MM.1S (cell line): ENCODE data around the gene RPA3.
A peak's percentile ranks its signal among the peaks of the same experiment; 100 is the strongest.

Source experiments
- DNase-seq: peaks from one replicate; pipeline ENCODE4 v3.0.0-alpha.2; 2015
- H2AFZ ChIP-seq: fragments of 300-600 bp; sonication (generic); 2 replicates; pipeline ENCODE4 v1.6.0; 2016; ENCODE audit warnings: antibody characterized with exemption, low read length
- H3F3A ChIP-seq: fragments of 300-600 bp; sonication (generic); 2 replicates; pipeline ENCODE4 v1.6.1; 2016; ENCODE audit warnings: mild to moderate bottlenecking, antibody characterized with exemption, low read length, moderate library complexity, mixed read lengths; ENCODE audit not compliant: insufficient read depth
- H3K27ac ChIP-seq: fragments of 300-600 bp; sonication (generic); 2 replicates; pipeline ENCODE4 v1.5.1; 2016; ENCODE audit warnings: mild to moderate bottlenecking, low read length
- H3K27me3 ChIP-seq: fragments of 300-600 bp; sonication (generic); replicated peaks from 2 replicates; pipeline ENCODE4 v1.6.0; 2016; ENCODE audit warnings: low read length; ENCODE audit not compliant: insufficient read depth
- H3K36me3 ChIP-seq: fragments of 300-600 bp; sonication (generic); replicated peaks from 2 replicates; pipeline ENCODE4 v1.6.1; 2016; ENCODE audit warnings: mild to moderate bottlenecking, low read length, mixed read lengths; ENCODE audit not compliant: insufficient read depth
- H3K4me1 ChIP-seq: fragments of 300-600 bp; sonication (generic); 2 replicates; pipeline ENCODE4 v1.6.1; 2016; ENCODE audit warnings: low read length, mixed read lengths
- H3K4me2 ChIP-seq: fragments of 300-600 bp; sonication (generic); 2 replicates; pipeline ENCODE4 v1.6.0; 2016; ENCODE audit warnings: low read depth, low read length
- H3K4me3 ChIP-seq: fragments of 300-600 bp; sonication (generic); 2 replicates; pipeline ENCODE4 v1.5.1; 2016; ENCODE audit warnings: low read length, mixed read lengths
- H3K79me2 ChIP-seq: fragments of 300-600 bp; sonication (generic); 2 replicates; pipeline ENCODE4 v1.6.1; 2016; ENCODE audit warnings: mixed run types, low read length, mixed read lengths
- H3K9ac ChIP-seq: fragments of 300-600 bp; sonication (generic); 2 replicates; pipeline ENCODE4 v1.6.1; 2016; ENCODE audit warnings: low read length, mixed read lengths
- H3K9me2 ChIP-seq: fragments of 300-600 bp; sonication (generic); replicated peaks from 2 replicates; pipeline ENCODE4 v1.6.1; 2016; ENCODE audit warnings: mild to moderate bottlenecking, low read length, mixed read lengths; ENCODE audit not compliant: insufficient read depth
- H3K9me3 ChIP-seq: fragments of 300-600 bp; sonication (generic); replicated peaks from 2 replicates; pipeline ENCODE4 v1.6.1; 2016; ENCODE audit warnings: mild to moderate bottlenecking, low read length, mixed read lengths; ENCODE audit not compliant: insufficient read depth
- H4K20me1 ChIP-seq: fragments of 300-600 bp; sonication (generic); 2 replicates; pipeline ENCODE4 v1.6.1; 2016; ENCODE audit warnings: mild to moderate bottlenecking, low read length, moderate library complexity, mixed read lengths; ENCODE audit not compliant: insufficient read depth
- EZH2 ChIP-seq: fragments of 300-600 bp; sonication (generic); optimal IDR thresholded peaks from 2 replicates; pipeline ENCODE3; 2017; ENCODE audit warnings: low read depth, mild to moderate bottlenecking, antibody characterized with exemption, low read length, mixed read lengths
- EZH2phosphoT487 ChIP-seq: fragments of 300-600 bp; sonication (generic); IDR thresholded peaks from 2 replicates; pipeline ENCODE4 v1.6.1; 2018; ENCODE audit warnings: antibody characterized with exemption, low read length
- TF ChIP-seq, protein P1 (sequence below): fragments of 300-600 bp; sonication (generic); IDR thresholded peaks from 2 replicates; pipeline ENCODE4 v1.5.1; 2016; ENCODE audit warnings: antibody characterized with exemption, low read length, mixed read lengths

The RPA3 gene

DNA sequence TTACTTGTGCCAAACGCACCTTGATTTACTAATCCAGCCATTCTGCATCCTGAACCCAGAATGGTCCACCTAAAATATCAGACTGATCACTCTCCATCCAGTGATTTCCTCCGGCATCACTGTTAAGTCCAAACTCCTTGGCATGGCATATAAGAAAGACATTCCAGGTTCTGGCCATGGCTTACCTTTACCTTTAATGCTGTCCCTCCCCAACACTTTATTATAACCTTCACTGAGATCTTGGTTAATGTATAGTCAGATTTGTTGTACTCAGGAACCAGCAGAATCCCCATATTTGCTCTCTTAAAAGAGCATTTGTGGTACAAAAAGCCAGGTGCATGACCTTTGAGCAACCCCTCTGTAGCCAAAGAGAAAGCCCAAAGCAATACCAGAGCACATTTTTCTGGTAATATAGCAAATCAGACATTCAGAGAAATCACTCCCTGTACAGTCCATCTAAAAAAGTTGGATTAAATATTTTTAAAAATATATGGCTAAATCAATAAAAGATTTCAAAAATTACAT lies 67.7 kb downstream of the RPA3 start:
- Histone ChIP-seq H4K20me1 (no peaks in the 10 kb centered on the region), H3K9me3 (no peaks in the 10 kb centered on the region), H3K27ac (no peak overlapping the region), H2AFZ (no peak overlapping the region), H3K9me2 (no peaks in the 10 kb centered on the region), H3K4me1 (no peaks in the 10 kb centered on the region), H3K4me3 (no peak overlapping the region), H3K27me3 (no peaks in the 10 kb centered on the region), H3K9ac (no peak overlapping the region), H3F3A (no peaks in the 10 kb centered on the region), H3K36me3 (no peaks in the 10 kb centered on the region), H3K79me2 (peaks cover 9% of the 10 kb centered on the region), H3K4me2 (no peak overlapping the region)
- TF ChIP-seq, protein P1, sequence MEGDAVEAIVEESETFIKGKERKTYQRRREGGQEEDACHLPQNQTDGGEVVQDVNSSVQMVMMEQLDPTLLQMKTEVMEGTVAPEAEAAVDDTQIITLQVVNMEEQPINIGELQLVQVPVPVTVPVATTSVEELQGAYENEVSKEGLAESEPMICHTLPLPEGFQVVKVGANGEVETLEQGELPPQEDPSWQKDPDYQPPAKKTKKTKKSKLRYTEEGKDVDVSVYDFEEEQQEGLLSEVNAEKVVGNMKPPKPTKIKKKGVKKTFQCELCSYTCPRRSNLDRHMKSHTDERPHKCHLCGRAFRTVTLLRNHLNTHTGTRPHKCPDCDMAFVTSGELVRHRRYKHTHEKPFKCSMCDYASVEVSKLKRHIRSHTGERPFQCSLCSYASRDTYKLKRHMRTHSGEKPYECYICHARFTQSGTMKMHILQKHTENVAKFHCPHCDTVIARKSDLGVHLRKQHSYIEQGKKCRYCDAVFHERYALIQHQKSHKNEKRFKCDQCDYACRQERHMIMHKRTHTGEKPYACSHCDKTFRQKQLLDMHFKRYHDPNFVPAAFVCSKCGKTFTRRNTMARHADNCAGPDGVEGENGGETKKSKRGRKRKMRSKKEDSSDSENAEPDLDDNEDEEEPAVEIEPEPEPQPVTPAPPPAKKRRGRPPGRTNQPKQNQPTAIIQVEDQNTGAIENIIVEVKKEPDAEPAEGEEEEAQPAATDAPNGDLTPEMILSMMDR: no peak
- TF ChIP-seq EZH2 (no peak), EZH2phosphoT487 (no peak)
- no peak for DNase-seq

GRCh38 chr7:7647495-7648036 lies 70.8 kb downstream of the RPA3 start:
- H3K9me2 ChIP-seq: no peaks in the 10 kb centered on the region
- H3K79me2 ChIP-seq: peaks cover 9% of the 10 kb centered on the region; the same call in 1 of the 2 replicates
- H3K27ac ChIP-seq: no peak overlapping the region
- no peak overlapping the region for H3K4me3 ChIP-seq
- no peaks in the 10 kb centered on the region for H4K20me1 ChIP-seq
- H3K36me3 ChIP-seq: no peaks in the 10 kb centered on the region
- no peaks in the 10 kb centered on the region for H3K9me3 ChIP-seq
- no peak for DNase-seq
- H3K4me1 ChIP-seq: no peaks in the 10 kb centered on the region
- no peaks in the 10 kb centered on the region for H3F3A ChIP-seq
- H3K9ac ChIP-seq: no peak overlapping the region
- H2AFZ ChIP-seq: no peak overlapping the region
- no peak overlapping the region for H3K4me2 ChIP-seq
- no peaks in the 10 kb centered on the region for H3K27me3 ChIP-seq
- TF ChIP-seq EZH2 (no peak), EZH2phosphoT487 (no peak)
- TF ChIP-seq, protein P1: no peak

DNA sequence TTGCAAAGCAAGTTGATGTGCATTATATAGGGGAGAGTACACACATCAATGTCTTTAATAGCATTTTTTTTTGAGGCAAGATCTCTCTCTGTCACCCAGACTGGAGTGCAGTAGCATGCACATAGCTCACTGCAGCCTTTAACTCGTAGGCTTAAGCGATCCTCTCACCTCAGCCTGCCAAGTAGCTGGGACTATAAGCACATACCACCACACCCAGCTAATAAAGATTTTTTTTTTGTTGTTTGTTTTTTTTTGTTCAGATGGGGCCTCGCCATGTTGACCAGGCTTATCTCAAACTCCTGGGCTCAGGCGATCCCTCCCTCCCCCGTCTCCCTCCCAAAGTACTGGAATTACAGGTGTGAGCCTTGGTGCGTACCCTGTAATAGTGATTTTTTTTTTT lies 76.3 kb downstream of the RPA3 start:
- no peak overlapping the region for H3K4me3 ChIP-seq
- H3K27ac ChIP-seq: no peak overlapping the region

GRCh38 chr7:7641129-7641663 lies 77.2 kb downstream of the RPA3 start:
- Histone ChIP-seq H3K4me1 (peaks cover 10% of the 10 kb centered on the region; the same call in 1 of the 2 replicates), H3K27ac (peak overlapping the region; percentile 80; the same call in 1 of the 2 replicates), H3K4me3 (peak overlapping the region; percentile 88), H3K4me2 (peak overlapping the region; percentile 76), H3K9me2 (no peaks in the 10 kb centered on the region), H3K36me3 (no peaks in the 10 kb centered on the region; the same call in 1 of the 2 replicates), H2AFZ (peak overlapping the region; percentile 88), H3F3A (no peaks in the 10 kb centered on the region), H3K27me3 (no peaks in the 10 kb centered on the region), H3K9me3 (no peaks in the 10 kb centered on the region), H3K79me2 (peaks cover 43% of the 10 kb centered on the region), H4K20me1 (no peaks in the 10 kb centered on the region), H3K9ac (peak overlapping the region; percentile 74)
- TF ChIP-seq EZH2phosphoT487 (no peak), EZH2 (no peak)
- TF ChIP-seq, protein P1: no peak
- no peak for DNase-seq

More for the DNA sequence above, 76.3 kb downstream of the RPA3 start:
- Histone ChIP-seq H3K9me2 (no peaks in the 10 kb centered on the region), H3K4me2 (no peak overlapping the region), H3F3A (no peaks in the 10 kb centered on the region), H3K9me3 (no peaks in the 10 kb centered on the region), H3K27me3 (no peaks in the 10 kb centered on the region), H3K79me2 (peaks cover 43% of the 10 kb centered on the region), H3K4me1 (peaks cover 10% of the 10 kb centered on the region; the same call in 1 of the 2 replicates), H3K36me3 (no peaks in the 10 kb centered on the region), H2AFZ (no peak overlapping the region), H4K20me1 (no peaks in the 10 kb centered on the region), H3K9ac (no peak overlapping the region)
- no peak for DNase-seq
- no peak for TF ChIP-seq EZH2
- no peak for TF ChIP-seq EZH2phosphoT487
